HG02610 (cell line): ENCODE results near the gene SPATA13.
"Not testable (repeated sequence)": the region's sequence is repeated elsewhere in the genome, so short reads cannot be mapped to it uniquely, and the experiment has no call there.

Experiments used
- ATAC-seq: cut with Tn5 transposase; IDR thresholded peaks from one replicate; pipeline ENCODE4 v1.9.1; 2021; ENCODE audit warnings: mild to moderate bottlenecking, moderate library complexity; ENCODE audit not compliant: unreplicated experiment

The SPATA13 gene

GRCh38 chr13:24349778-24350664 lies 189.5 kb downstream of the SPATA13 start:
- ATAC-seq: not testable (repeated sequence)

DNA sequence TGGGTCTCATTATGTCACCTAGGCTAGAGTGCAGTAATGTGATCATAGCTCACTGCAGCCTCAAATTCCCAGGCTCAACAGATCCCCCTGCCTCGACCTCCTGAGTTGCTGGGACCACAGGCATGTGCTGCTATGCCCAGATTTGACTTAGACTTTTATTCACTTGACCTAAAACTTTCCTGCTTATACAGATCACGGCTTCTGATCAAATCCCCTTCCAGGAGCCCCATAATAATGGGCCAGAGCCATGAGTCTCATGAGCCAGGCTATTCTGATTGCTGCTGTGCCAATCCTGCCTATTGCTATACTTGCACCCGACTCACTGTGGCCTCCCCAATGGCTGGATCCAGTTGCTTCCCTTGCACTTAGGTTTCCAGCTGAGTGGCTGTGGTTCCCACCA lies 190.9 kb downstream of the SPATA13 start:
- ATAC-seq: no peak

GRCh38 chr13:24353736-24354135 lies 193.2 kb downstream of the SPATA13 start:
- ATAC-seq: no peak

GRCh38 chr13:24355103-24355502 lies 194.6 kb downstream of the SPATA13 start:
- ATAC-seq: no peak

- ATAC-seq: no peak
Observed at GRCh38 chr13:24356270-24356669, 195.8 kb downstream of the SPATA13 start.
